AG10803 (cell line): Measurements from ENCODE around the gene GATAD2B.

ENCODE experiments used
- DNase-seq: peaks from one replicate; pipeline ENCODE4 v3.0.0; 2010; ENCODE audit warnings: low read depth
- H3K4me3 ChIP-seq: 2 replicates; pipeline ENCODE4 v1.5.1; 2011; ENCODE audit warnings: mild to moderate bottlenecking, low read length, control low read depth
- TF ChIP-seq, protein P1 (sequence below): conservative IDR thresholded peaks from 2 replicates; pipeline ENCODE4 v1.5.1; 2011; ENCODE audit warnings: mild to moderate bottlenecking, low read length, control low read depth, inconsistent platforms

Gene GATAD2B

DNA sequence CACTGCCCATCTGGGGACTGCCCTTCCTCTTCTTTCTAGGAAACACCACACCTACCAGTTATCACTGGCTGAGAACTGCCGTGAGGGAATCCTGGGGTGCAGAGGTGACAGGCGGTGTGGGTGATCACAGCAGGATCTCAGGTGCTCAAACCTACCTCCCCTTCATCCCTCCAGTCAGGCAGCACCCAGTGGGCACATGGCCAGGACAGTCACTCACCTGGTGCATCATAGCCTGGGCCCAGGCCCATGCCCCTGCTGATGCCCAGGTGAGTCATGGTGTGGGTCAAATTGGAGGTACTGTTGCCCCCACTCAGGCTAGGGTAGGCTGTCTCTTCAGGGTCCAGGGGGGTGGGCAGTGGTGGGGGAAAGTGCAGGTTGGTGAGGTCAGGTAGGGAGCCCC lies 29.0 kb upstream of the GATAD2B start:
- DNase-seq, result no peak
- no peak overlapping the region for H3K4me3 ChIP-seq
- TF ChIP-seq, protein P1, sequence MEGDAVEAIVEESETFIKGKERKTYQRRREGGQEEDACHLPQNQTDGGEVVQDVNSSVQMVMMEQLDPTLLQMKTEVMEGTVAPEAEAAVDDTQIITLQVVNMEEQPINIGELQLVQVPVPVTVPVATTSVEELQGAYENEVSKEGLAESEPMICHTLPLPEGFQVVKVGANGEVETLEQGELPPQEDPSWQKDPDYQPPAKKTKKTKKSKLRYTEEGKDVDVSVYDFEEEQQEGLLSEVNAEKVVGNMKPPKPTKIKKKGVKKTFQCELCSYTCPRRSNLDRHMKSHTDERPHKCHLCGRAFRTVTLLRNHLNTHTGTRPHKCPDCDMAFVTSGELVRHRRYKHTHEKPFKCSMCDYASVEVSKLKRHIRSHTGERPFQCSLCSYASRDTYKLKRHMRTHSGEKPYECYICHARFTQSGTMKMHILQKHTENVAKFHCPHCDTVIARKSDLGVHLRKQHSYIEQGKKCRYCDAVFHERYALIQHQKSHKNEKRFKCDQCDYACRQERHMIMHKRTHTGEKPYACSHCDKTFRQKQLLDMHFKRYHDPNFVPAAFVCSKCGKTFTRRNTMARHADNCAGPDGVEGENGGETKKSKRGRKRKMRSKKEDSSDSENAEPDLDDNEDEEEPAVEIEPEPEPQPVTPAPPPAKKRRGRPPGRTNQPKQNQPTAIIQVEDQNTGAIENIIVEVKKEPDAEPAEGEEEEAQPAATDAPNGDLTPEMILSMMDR, result no peak

DNA sequence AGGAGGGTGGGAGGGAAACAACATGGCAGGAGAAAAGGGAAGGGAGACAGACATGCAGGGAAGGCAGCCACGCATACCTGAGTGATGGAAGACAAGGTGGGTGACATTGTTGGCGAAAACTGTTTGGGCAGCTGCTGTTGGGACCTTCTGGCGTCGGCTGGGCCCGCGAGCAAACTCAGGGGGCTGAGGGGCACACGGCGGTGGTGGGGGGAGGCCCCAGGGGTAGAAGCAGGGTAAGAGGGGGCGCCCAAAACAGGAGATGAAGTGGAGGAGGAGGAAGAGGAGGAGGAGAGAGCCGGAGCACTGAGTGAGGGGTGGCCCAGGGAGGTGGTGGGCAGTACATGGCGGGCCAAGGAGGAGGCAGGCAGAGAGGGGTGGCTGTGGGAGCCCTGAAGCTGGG lies 28.4 kb upstream of the GATAD2B start:
- DNase-seq, result no peak
- H3K4me3 ChIP-seq, result no peak overlapping the region
- TF ChIP-seq, protein P1, result no peak

DNA sequence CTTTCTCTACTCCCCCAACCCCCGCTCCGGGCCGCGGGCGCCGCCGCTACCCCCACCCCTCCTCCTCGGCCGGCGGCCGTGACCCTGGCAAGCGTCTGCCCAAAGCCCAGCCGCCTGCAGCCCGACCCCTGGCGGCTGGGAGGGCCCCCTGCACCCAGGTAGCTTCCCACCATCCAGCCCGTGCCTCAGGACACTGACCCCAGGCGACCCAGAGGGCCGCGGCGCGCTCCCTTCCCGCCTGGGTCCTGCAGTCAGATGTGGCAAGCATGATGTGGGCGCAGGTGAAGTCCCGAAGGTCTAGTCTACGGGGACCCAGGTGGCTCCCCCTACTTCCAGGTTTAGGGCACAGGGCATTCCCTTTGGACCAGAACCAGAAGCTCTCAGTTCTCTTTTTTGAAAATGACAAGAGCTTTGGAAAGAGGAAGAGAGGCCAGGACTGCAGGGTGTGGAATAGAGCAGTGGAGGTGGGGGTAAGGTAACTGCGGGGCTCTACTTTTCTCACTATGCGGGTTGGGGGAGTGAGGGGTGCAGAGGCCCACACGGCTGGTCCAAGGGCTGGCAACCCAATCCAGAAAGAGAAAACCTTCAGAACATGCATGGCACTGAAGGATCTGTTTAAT lies 24.0 kb upstream of the GATAD2B start, which contains the start of gene DENND4B:
Gene DENND4B, minus strand, starts transcription at position 97 of the 620 bp plus-strand sequence. CDS start 2,344 bp downstream, outside the sequence.
- peak; percentile 76 for DNase-seq
- H3K4me3 ChIP-seq, result peak within 1 kb of the TSS; percentile 85
- TF ChIP-seq, protein P1, result peak; percentile 74

DNA sequence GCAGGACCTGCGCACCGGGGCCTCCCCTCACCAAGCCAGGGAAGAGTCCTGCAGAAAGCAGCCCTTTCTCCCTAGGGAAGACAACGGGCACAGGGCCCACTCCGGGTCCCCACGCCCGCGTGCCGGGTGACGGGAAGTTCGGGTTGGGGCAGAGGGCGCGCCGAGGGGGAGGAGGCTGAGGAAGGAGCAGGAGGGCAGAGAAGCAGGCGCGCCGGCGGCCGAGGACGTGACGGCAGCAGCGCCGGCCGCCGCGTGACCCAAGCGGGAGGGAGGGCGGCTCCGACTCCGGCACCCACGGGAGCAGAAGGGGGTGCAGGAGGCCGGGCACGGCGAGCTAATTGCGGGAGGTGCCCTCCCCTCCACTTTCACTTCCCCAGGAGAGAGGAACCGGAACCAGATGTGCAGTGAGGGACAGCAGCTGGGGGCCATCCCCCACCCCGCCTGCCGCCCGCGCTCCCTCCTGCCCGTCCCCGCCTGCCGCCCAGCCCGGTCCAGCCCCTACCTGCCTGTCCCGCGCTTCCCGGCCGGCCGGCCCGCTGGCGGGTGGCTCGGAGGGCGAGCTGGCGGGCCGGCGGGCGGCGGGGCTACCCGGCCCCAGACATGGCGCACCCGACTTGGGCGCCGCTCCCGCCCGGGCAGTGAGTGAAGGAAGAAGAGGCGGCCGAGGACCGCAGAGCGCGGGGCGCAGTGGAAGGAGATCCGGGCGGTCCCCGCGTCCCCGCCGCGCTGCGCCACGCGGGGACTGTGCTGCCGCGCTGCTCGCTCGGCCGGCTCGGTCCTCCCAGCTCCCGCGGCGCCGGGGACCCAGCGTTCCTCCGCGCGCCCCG lies 23.2 kb upstream of the GATAD2B start:
- DNase-seq, result peak; percentile 74

DNA sequence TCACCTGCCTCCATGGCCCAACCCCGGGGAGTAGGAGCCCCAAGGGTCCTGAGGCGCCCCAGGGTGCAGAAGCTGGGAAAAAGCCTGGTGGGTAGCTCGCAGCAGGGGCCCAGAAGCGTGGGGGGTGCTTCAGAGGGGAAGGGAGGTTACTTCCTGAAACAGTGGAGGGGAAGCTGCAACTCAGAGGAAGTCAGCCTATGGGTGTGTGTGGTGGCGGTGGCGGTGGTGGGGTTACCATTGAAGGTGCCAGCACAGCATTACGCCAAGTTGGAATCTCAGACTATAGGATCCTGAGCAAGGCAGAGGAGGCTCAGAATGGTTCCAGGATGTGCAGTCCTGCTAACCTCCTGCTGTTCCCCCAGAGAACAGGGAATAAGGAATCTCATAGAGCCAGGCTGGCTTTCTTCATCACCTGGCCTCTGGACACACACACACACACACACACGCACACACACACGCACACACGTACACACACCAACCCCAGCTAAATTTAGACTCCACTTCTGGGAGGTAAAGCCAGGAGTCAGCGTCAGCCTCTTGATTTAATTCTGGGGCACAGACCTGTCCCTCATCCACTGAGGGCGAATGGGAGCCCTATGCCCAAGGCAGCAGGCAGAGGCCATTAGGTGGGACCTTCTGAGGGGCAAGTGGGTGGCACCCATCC lies 22.5 kb upstream of the GATAD2B start:
- peak; percentile 53 for DNase-seq
- peak overlapping the region; percentile 85 for H3K4me3 ChIP-seq
- TF ChIP-seq, protein P1, result no peak

More for the DNA sequence above, 23.2 kb upstream of the GATAD2B start:
- TF ChIP-seq, protein P1, result no peak
- H3K4me3 ChIP-seq, result peak overlapping the region; percentile 85

DNA sequence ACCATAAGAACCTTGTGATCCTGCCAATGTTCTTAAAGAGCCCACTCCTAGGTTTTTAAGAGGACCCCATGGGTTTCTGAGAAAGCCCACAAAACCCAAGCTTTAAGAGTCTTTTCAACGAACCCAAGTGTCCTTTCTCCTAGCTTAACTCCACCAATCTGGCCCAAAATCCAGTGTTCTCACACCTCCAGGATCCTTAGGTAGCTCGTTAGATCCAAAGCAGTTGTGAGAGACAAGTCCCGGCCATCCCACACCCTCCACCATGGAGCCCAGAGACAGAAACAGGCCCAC lies 22.0 kb upstream of the GATAD2B start:
- H3K4me3 ChIP-seq, result peak overlapping the region; percentile 85
- DNase-seq, result no peak
- TF ChIP-seq, protein P1, result no peak
